Gastroesophageal sphincter (tissue), 4 donors: ENCODE measurements around the gene NT5C3B. TPM values are rescaled to one million over a fixed set of nuclear protein-coding genes. Genes with fewer than 3 reads are reported as not detected.

ENCODE experiments used
- ATAC-seq: fragments of 150-250 bp; one replicate; pipeline ENCODE4 v1.9.1; 2016; ENCODE audit warnings: mild to moderate bottlenecking, moderate library complexity
- H3K27ac ChIP-seq, 4 donors: fragments of 200-600 bp; sonication (generic) in 3 of 4; 1 replicate in 3 of 4; 2 replicates in 1 of 4; pipeline ENCODE4 v1.5.1; 2016 to 2019
- H3K27me3 ChIP-seq: fragments of 200-600 bp; sonication (generic); one replicate; pipeline ENCODE4 v1.5.1; 2019
- H3K36me3 ChIP-seq, 2 donors: fragments of 200-600 bp; sonication (generic); one replicate each; pipeline ENCODE4 v1.5.1; 2019; ENCODE audit warnings: control low read depth in 1 of 2
- H3K4me1 ChIP-seq, 3 donors: fragments of 200-600 bp; sonication (generic); 1 replicate in 2 of 3; 2 replicates in 1 of 3; pipeline ENCODE4 v1.5.1; 2016 to 2019; ENCODE audit warnings: control low read depth in 2 of 3
- H3K4me3 ChIP-seq, 2 donors: fragments of 200-600 bp; sonication (generic); one replicate each; pipeline ENCODE4 v1.5.1; 2019; ENCODE audit warnings: mild to moderate bottlenecking in 1 of 2, moderate library complexity in 1 of 2
- H3K9me3 ChIP-seq, 3 donors: fragments of 200-600 bp; sonication (generic); one replicate each; pipeline ENCODE4 v1.5.1; 2017 to 2019; ENCODE audit warnings: control low read depth in 2 of 3
- CTCF ChIP-seq, 4 experiments: fragments of 200-600 bp in 2 of 4; fragments of 450-650 bp in 2 of 4; sonication (generic) in 1 of 4; IDR thresholded peaks; one replicate each; pipeline ENCODE4 v1.5.1; 2017 to 2019; ENCODE audit warnings: antibody characterized with exemption in 4 of 4, mild to moderate bottlenecking in 2 of 4, moderate library complexity in 2 of 4
- EP300 ChIP-seq: sonication (generic); formaldehyde crosslinking; IDR thresholded peaks from one replicate; pipeline ENCODE4 v1.6.1; 2017; ENCODE audit warnings: antibody characterized with exemption, mild to moderate bottlenecking
- POLR2A ChIP-seq, 2 donors: fragments of 450-650 bp; IDR thresholded peaks; one replicate each; pipeline ENCODE4 v1.6.1; 2017; ENCODE audit warnings: antibody characterized with exemption in 2 of 2, mild to moderate bottlenecking in 2 of 2, moderate library complexity in 1 of 2
- POLR2AphosphoS5 ChIP-seq: sonication (generic); formaldehyde crosslinking; IDR thresholded peaks from one replicate; pipeline ENCODE4 v1.6.1; 2017; ENCODE audit warnings: antibody characterized with exemption
- WGBS, 2 donors: methylation state at CpG; one replicate each; pipeline ENCODE4 v1.1.5; 2018; ENCODE audit warnings: low coverage in 1 of 2; 5-methylcytosine and 5-hydroxymethylcytosine counted together
- total RNA-seq, 4 donors: library from RNA; depleted of rRNA; stranded (reverse); fragments of >200 nt; gene quantifications; one replicate each; pipeline ENCODE4 v1.1.0, GENCODE V29; 2016

The NT5C3B gene
- total RNA-seq, 4 donors from 2014 or later: 64.8 to 83.7 (median 71.5) TPM

GRCh38 chr17:41818024-41818423, 18.0 kb downstream of the NT5C3B start:
- Histone ChIP-seq H3K4me1 (peaks cover 0 to 16% (median 0%) of the 10 kb centered on the region in 3 donors), H3K9me3 (no peaks in the 10 kb centered on the region), H3K27me3 (no peaks in the 10 kb centered on the region), H3K27ac (no peak overlapping the region), H3K4me3 (no peak overlapping the region), H3K36me3 (peaks cover 0 to 7% of the 10 kb centered on the region in 2 donors)
- TF ChIP-seq POLR2AphosphoS5 (no peak), EP300 (no peak), POLR2A (IDR thresholded peaks at IDR 0.05) (no peak), CTCF (IDR thresholded peaks at IDR 0.05) (no peak)
- WGBS, 2 donors: 100% methylated on average over 1 of the region's 20 CpGs; no CpG with 5 or more reads in 1 of the 2 donors
- no peak for ATAC-seq

- Histone ChIP-seq H3K9me3 (no peaks in the 10 kb centered on the region), H3K27ac (no peak overlapping the region), H3K27me3 (no peaks in the 10 kb centered on the region), H3K4me1 (peaks cover 0 to 29% (median 0%) of the 10 kb centered on the region in 3 donors), H3K4me3 (no peak overlapping the region), H3K36me3 (peaks cover 0 to 7% of the 10 kb centered on the region in 2 donors)
- TF ChIP-seq EP300 (no peak), CTCF (IDR thresholded peaks at IDR 0.05) (no peak), POLR2A (IDR thresholded peaks at IDR 0.05) (no peak), POLR2AphosphoS5 (no peak)
- ATAC-seq: no peak
- WGBS, 2 donors: 92 to 100% methylated on average over 1 to 8 of the region's 23 CpGs
Observed at GRCh38 chr17:41816637-41817320, 19.3 kb downstream of the NT5C3B start.

- H3K4me1 ChIP-seq: peaks cover 0 to 52% (median 16%) of the 10 kb centered on the region in 3 donors
- H3K36me3 ChIP-seq: peaks cover 0 to 7% of the 10 kb centered on the region in 2 donors
- H3K27ac ChIP-seq: peak overlapping the region in 3 of 4 donors; percentile 39 to 85 (median 74)
- H3K4me3 ChIP-seq: no peak overlapping the region
- ATAC-seq: no peak
- WGBS, 2 donors: 33 to 36% methylated on average over 1 of the region's 1 CpG
- H3K27me3 ChIP-seq: no peaks in the 10 kb centered on the region
- TF ChIP-seq CTCF (IDR thresholded peaks at IDR 0.05) (no peak), EP300 (no peak), POLR2AphosphoS5 (no peak)
- no peaks in the 10 kb centered on the region for H3K9me3 ChIP-seq
Observed at GRCh38 chr17:41814195-41814594, 21.8 kb downstream of the NT5C3B start.

- H3K27ac ChIP-seq: peak overlapping the region in 3 of 4 donors; percentile 74 to 85 (median 82)
- ATAC-seq: no peak
- H3K36me3 ChIP-seq: peaks cover 0 to 8% of the 10 kb centered on the region in 2 donors
- 60% methylated on average over 8 of the region's 9 CpGs; no CpG with 5 or more reads in 1 of the 2 donors for WGBS, 2 donors
- H3K27me3 ChIP-seq: no peaks in the 10 kb centered on the region
- H3K4me3 ChIP-seq: peak overlapping the region in 1 of 2 donors; percentile 60
- peaks cover 0 to 53% (median 16%) of the 10 kb centered on the region in 3 donors for H3K4me1 ChIP-seq
- TF ChIP-seq EP300 (no peak), POLR2AphosphoS5 (no peak), POLR2A (IDR thresholded peaks at IDR 0.05) (no peak), CTCF (IDR thresholded peaks at IDR 0.05) (no peak)
- H3K9me3 ChIP-seq: no peaks in the 10 kb centered on the region
Observed at GRCh38 chr17:41813699-41814124, 22.3 kb downstream of the NT5C3B start.

DNA sequence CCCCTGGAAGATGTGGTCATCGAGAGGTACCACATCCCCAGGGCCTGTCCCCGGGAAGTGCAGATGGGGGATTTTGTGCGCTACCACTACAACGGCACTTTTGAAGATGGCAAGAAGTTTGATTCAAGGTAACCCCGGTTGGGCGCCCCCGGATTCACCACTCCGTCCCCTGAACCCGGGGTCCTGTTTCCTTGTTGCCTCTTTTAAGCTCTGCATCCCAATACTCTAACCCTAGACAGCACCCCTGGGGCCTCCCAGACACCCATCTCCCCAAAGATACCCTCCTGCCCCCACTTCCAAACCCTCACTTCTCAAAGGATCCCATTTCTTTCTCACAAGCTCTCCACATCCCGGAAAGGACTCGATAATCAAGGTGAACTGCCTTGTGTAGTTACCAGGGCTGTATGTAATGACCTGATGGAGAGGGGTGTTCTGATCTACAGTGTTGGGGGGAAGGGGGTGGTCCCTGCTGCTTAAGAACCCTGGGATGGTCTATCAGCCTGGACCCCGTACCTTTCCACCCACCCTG, 22.8 kb downstream of the NT5C3B start:
- no peaks in the 10 kb centered on the region for H3K9me3 ChIP-seq
- TF ChIP-seq EP300 (no peak), CTCF (IDR thresholded peaks at IDR 0.05) (no peak), POLR2AphosphoS5 (no peak)
- no peak for ATAC-seq
- peak overlapping the region; percentile 35 to 60 for H3K4me3 ChIP-seq
- H3K36me3 ChIP-seq: peaks cover 0 to 10% of the 10 kb centered on the region in 2 donors
- WGBS, 2 donors: 7 to 15% methylated on average over 3 to 7 of the region's 12 CpGs
- peaks cover 0 to 53% (median 16%) of the 10 kb centered on the region in 3 donors for H3K4me1 ChIP-seq
- H3K27me3 ChIP-seq: no peaks in the 10 kb centered on the region
- peak overlapping the region; percentile 51 to 85 (median 78) for H3K27ac ChIP-seq
